CD4-positive, alpha-beta T cell treated with Interleukin-1 beta for 1 hour (primary cell): ENCODE measurements around the gene CDC14B.
"Not testable (repeated sequence)": the region's sequence is repeated elsewhere in the genome, so short reads cannot be mapped to it uniquely, and the experiment has no call there.

ENCODE experiments used
- DNase-seq, 2 donors: peaks; one replicate each; pipeline ENCODE4 v3.0.0-alpha.2; 2020 to 2022

CDC14B gene

DNA sequence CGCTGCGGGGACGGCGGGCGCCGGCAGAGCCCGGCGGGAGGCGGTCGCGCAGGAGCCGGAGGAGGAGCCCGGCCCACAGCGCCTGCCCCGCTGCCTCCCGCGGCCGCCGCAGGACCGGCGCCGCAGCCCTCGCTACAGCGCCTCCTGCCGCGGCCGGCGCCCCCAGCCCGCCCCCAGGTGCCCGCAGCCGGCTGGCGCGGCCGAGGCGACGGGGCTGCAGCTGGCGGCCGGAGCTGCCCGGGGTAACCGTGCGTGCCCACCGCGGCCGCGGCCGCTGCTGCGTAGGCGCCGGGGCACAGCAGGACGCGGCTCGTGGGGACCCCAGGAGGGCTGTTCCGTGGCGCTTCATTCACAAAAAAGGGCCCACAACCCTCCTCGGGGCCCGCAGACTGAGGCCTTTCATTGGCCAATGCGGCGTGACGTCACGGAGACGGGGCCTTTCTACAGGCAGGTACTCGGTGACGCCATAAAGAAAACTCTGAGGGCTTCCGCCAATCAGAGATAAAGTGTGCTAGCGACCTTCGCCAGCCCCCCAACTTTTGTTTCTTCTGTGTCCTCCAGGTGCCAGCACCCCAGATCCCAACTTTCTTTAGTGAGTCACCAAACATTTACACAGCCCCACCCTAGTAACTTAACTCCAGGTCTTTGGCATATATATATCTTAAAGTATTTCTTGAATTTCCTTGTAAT, at the start of gene CDC14B:
Gene CDC14B, minus strand, starts transcription at position 353 of the 690 bp plus-strand sequence. CDS start 465 bp downstream, outside the sequence.
- DNase-seq = peak; percentile 78 to 84

DNA sequence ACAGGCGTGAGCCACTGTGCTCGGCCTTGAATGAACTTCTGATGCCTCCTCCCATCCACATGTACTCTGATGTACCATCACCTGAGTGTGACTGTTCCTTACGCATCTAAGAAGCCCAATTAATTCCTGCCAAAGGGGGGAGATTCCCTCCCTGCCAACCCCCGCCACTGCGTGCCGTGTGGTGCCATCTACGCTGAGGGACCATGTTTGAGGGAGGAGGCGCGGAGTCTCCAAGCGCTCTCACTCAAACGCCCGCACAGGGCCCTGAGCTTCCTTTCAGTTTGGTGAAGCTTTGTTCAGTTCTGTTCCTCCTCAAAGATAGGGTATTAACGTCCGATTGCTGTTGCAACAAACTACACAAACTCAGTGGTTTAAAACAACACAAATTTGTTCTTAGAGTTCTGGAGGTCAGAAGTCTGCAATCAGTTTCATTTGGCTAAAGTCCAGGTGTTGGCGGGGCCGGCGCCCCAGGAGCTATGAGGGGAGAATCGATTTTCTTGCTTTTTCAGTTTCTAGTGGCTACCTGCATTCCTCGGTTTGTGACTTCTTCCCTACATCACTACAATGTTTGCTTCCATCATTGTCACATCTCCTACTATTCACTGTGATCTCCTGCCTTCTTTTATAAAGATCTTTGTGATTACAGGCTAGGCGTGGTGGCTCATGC, 49.4 kb upstream of the CDC14B start:
- DNase-seq = no peak

DNA sequence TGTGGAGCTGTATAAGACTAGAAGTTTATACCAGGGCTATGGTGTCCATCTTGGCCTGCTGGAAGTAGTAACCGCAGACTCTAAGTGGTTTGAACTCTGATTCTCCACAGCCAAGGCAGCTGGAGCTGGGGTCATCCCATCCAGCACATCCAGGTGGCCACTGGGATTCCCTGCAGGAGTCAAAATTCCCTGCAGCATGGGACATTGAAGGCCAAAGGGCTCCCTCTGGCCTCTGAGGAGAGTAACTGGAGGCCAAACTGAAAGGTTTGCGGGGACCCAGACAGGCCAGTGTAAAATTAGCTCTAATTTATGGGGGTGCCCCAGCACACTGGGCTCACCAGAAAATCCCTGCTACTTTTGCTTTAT, 47.7 kb upstream of the CDC14B start:
- no peak for DNase-seq

DNA sequence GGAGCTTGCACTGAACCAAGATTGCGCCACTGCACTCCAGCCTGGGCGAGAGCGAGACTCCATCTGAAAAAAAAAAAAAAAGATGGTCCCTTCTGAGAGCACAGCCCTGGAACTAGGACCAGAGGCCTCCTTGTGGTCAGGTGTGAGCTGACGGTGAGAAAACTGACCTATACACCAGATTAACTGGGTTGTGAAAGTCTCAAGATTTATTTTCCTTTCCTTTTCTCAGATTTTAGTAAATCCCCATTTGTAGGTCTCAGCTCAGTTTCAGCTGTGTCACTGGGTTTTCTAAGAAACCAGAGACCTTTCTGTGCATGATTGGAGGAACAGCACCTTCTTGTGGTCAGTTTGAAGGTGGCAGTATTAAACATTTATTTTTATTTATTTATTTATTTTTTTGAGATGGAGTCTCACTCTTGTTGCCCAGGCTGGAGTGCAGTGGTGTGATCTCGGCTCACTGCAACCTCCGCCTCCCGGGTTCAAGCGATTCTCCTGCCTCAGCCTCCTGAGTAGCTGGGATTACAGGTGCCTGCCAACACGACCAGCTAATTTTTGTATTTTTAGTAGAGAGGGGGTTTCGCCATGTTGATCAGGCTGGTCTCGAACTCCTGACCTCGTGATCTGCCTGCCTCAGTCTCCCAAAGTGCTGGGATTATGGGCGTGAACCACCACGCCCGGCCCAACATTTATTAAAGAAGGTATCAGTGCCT, 47.2 kb upstream of the CDC14B start:
- peak in 1 of 2 donors; percentile 52 for DNase-seq

DNA sequence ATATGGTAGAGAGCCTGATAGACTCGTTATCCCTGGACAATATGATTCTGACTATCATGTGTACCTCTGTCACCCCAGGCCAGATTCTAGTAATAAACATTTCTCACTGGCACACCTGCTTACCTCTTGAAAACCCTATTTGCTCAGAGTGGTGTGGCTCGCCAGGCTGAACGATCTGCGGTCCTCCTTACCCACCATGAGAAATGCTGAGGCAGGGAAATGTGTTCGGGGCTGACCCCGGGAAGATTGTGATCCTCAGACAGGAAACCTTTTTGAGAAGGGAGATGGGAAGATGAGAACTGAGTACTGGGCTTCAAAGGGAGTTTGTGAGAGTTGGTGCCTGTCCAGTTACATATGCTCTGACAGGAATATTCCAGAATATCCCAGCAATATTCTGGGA, 46.1 kb upstream of the CDC14B start:
- no peak for DNase-seq

- DNase-seq = no peak
These were observed 44.0 kb upstream of the CDC14B start for GRCh38 chr9:96663506-96664120.

GRCh38 chr9:96661711-96662110, 42.1 kb upstream of the CDC14B start:
- DNase-seq = no peak

GRCh38 chr9:96660692-96661248, 41.1 kb upstream of the CDC14B start:
- no peak for DNase-seq

- DNase-seq = peak; percentile 84 to 86
These were observed 35.7 kb upstream of the CDC14B start, which contains the start of gene PRXL2C for GRCh38 chr9:96655198-96655851. PRXL2C (minus strand) TSS chr9:96655317; CDS start chr9:96655281, 36 bp downstream.

DNA sequence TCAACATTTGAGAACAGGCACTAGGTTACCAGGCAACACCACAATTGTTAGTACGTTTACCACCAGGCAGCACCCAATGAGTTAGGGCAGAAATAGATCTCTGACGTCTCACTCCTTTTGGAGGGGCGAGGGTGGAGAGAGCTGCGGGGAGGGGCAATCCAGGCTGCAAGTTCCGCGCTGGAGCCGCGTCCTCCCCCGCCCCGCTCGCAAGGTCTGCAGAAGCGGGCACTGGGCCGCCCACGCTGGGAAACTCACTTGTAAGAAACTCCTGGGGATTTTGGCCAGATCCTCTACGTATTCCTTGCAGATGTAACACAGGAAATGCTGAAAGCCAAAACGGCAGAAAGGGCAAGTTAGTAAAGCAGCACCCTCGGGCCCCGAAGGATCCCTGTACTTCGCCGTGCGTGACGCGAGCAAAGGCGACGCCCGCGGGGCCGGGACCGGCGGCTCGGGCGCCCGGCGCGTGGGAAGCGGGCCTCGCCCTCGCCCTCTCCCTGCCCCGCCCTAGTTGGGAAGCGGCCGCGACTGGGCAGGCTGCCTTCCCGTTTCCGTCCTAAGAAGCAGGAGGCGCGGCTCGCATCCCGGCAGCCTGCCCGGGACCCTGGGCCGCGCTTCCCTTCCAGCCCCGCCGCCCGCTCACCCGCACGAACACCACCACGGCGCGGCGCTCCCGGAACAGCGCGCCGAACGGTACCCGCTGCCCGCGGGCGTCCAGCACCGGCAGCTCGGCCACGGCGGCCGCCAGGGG, 35.0 kb upstream of the CDC14B start:
- peak; percentile 87 to 89 for DNase-seq

- DNase-seq = peak in 1 of 2 donors; percentile 19
These were observed 32.0 kb upstream of the CDC14B start for GRCh38 chr9:96651626-96652025.

GRCh38 chr9:96649620-96650324, 30.1 kb upstream of the CDC14B start:
- no peak for DNase-seq

- peak; percentile 3 to 21 for DNase-seq
These were observed 26.7 kb upstream of the CDC14B start for GRCh38 chr9:96646081-96646991.

- no peak for DNase-seq
These were observed 24.5 kb upstream of the CDC14B start for GRCh38 chr9:96644137-96644536.

DNA sequence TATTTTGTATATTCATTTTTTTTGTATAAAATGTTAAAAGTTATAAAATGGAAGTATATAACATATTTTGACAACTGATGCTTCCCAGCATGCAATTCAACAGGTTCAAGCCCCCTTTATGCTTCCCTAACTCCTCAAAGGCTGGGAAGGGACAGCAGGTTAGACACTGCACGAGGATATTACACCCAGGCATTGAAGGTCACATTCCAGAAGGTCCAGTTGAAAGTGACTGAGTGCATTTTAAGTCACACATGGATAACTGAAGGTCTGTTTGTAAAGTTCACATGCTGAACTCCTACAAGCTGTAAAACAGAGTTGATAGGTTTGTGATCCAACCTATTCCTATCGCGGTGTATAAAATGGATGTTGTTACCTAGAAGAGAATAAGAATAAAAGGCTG, 21.9 kb upstream of the CDC14B start:
- DNase-seq = no peak

DNA sequence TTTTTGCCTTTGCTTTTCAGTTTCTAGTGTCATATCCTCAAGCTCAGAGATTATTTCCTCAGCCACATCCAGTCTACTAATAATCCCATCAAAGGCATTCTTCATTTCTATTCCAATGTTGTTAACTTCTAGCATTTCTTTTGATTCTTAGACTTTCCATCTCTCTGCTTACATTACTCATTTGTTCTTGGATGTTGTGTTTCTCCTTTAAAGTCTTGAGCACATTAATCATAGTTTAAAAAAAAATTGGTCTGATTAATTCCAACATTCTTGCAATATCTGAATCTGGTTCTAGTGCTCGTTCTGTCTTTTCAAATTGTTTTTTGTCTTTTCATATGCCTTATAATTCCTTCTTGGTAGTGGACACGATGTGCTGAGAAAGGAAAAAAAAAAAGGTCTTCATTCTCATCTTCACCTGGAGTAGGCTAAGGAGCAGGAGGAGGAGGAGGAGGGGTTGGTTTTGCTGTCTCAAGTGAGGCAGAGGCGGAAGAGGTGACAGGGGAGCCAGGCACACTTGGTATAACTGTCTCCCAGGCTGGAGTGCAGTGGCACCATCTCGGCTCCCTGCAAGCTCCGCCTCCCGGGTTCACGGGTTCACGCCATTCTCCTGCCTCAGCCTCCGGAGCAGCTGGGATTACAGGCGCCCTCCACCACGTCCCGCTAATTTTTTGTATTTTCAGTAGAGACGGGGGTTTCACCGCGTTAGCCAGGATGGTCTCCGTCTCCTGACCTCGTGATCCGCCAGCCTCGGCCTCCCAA, 19.1 kb upstream of the CDC14B start:
- no peak for DNase-seq

GRCh38 chr9:96636368-96636767, 16.7 kb upstream of the CDC14B start:
- no peak for DNase-seq

GRCh38 chr9:96633579-96633978, 13.9 kb upstream of the CDC14B start:
- not testable (repeated sequence) for DNase-seq

DNA sequence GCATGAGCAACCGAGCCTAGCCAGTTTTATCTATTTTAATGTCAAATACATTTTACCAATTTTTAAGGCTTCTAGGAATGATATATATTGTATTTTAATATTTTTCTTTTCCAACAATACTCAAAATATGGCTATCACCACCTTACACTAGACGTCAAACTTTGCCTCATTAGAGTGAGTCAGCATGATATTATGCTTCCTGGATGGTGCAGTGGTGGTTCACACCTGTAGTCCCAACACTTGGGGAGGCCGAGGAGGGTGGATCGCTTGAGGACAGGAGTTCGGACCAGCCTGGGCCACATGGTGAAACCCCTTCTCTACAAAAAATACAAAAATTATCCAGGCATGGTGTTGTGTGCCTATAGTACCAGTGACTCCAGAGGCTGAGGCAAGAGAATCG, 7.3 kb upstream of the CDC14B start:
- no peak for DNase-seq
